ENCODE results near the gene CPSF4.
A peak's percentile ranks its signal among the peaks of the same experiment; 100 is the strongest.
"Not testable (repeated sequence)": the region's sequence is repeated elsewhere in the genome, so short reads cannot be mapped to it uniquely, and the experiment has no call there.

CPSF4 gene

GRCh38 chr7:99497766-99498545, 59.2 kb downstream of the CPSF4 start:
- DNase-seq: no peak

- no peak for DNase-seq
Observed at GRCh38 chr7:99498546-99498944, 59.8 kb downstream of the CPSF4 start.

- DNase-seq: peak in 1 of 2 donors; percentile 6
Observed at GRCh38 chr7:99499371-99499720, 60.6 kb downstream of the CPSF4 start.

- DNase-seq: peak; percentile 88
Observed at GRCh38 chr7:99499721-99500636, 61.2 kb downstream of the CPSF4 start, which contains the start of gene ZNF394. Gene ZNF394, minus strand, starts transcription at chr7:99500281. Its CDS starts 188 bp downstream, at chr7:99500093.

- DNase-seq: no peak
Observed at GRCh38 chr7:99500637-99501009, 61.9 kb downstream of the CPSF4 start.

GRCh38 chr7:99501236-99501635, 62.5 kb downstream of the CPSF4 start:
- not testable (repeated sequence) for DNase-seq

- DNase-seq: no peak
Observed at GRCh38 chr7:99504281-99504602, 65.5 kb downstream of the CPSF4 start.

- DNase-seq: peak; percentile 97 to 98
Observed at GRCh38 chr7:99504603-99505323, 66.0 kb downstream of the CPSF4 start, which contains the start of gene ZKSCAN5. Gene ZKSCAN5, plus strand, starts transcription at chr7:99504662. Its CDS starts 1,383 bp downstream, at chr7:99506045.

- no peak for DNase-seq
Observed at GRCh38 chr7:99505324-99505662, 66.5 kb downstream of the CPSF4 start.
